K562 (cell line): ENCODE results near the gene ANKRD11. TPM values are rescaled to one million over a fixed set of nuclear protein-coding genes. Genes with fewer than 3 reads are reported as not detected.

ENCODE experiments used
- ATAC-seq: fragments of 200-7000 bp; cut with Tn5 transposase; 3 replicates; pipeline ENCODE4 v1.9.1; 2020; ENCODE audit warnings: moderate library complexity
- BruUV-seq: library from RNA; stranded (reverse); fragments of 400-500 nt; replicated peaks from 2 replicates; lab custom pipeline; 2021; lab: Mats Ljungman, UMichigan
- CTCF ChIA-PET: fragments of 300-600 bp; formaldehyde crosslinking; extraction: SDS; loops from one replicate; lab custom pipeline; 2021; ENCODE audit warnings: low intra/inter-chr PET ratio; lab: Yijun Ruan, JAX
- POLR2A ChIA-PET: fragments of 300-600, 350-650 bp; sonication (Branson Sonifier 250); formaldehyde crosslinking; extraction: SDS; loops from one replicate; lab custom pipeline; 2021; ENCODE audit warnings: antibody characterized with exemption, inconsistent platforms; lab: Yijun Ruan, JAX
- DNase-seq, 4 experiments: peaks; one replicate each; pipeline versions ENCODE4 v3.0.0 to v3.0.0-alpha.2; 2011 to 2018; ENCODE audit warnings: low spot score in 3 of 4, mixed read lengths in 3 of 4; ENCODE audit errors: extremely low read depth in 1 of 4
- FAIRE-seq: peaks from 2 replicates; lab custom pipeline; 2011; peaks lifted over from hg19 to GRCh38; lab: Jason Lieb, UNC
- H2AFZ ChIP-seq: 2 replicates; pipeline ENCODE4 v1.6.0; 2011; ENCODE audit warnings: low read depth, low read length, control low read depth, inconsistent platforms
- H3K27ac ChIP-seq: fragments of 200-600 bp; 3 replicates; pipeline ENCODE4 v1.8.0; 2011; ENCODE audit warnings: low read depth, mild to moderate bottlenecking, control low read depth, inconsistent platforms, low read length, moderate library complexity, mixed read lengths; ENCODE audit errors: extremely low read depth
- H3K27me3 ChIP-seq, 2 experiments: fragments of 300-600 bp in 1 of 2; 2 replicates in 1 of 2; 3 replicates in 1 of 2; pipeline versions ENCODE4 v1.6.0 to v1.8.0; 2011; ENCODE audit warnings: inconsistent platforms in 2 of 2, low read length in 2 of 2, mild to moderate bottlenecking in 1 of 2, mixed read lengths in 1 of 2, moderate library complexity in 1 of 2; ENCODE audit not compliant: control insufficient read depth in 2 of 2, insufficient read depth in 2 of 2
- H3K36me3 ChIP-seq: fragments of 300-600 bp; 3 replicates; pipeline ENCODE4 v1.8.0; 2011; ENCODE audit warnings: mild to moderate bottlenecking, low read length, inconsistent platforms; ENCODE audit not compliant: control insufficient read depth, insufficient read depth
- H3K4me1 ChIP-seq, 2 experiments: fragments of 200-600 bp in 1 of 2; replicated peaks in 1 of 2; 2 replicates in 1 of 2; 3 replicates in 1 of 2; pipeline versions ENCODE4 v1.5.1 to v1.8.0; 2011; ENCODE audit warnings: inconsistent platforms in 2 of 2, low read length in 2 of 2, mild to moderate bottlenecking in 1 of 2, mixed read lengths in 1 of 2, moderate library complexity in 1 of 2; ENCODE audit not compliant: control insufficient read depth in 2 of 2, insufficient read depth in 2 of 2
- H3K4me2 ChIP-seq: 2 replicates; pipeline ENCODE4 v1.6.1; 2011; ENCODE audit warnings: low read length, control low read depth, inconsistent platforms, mixed read lengths; ENCODE audit not compliant: insufficient read depth
- H3K4me3 ChIP-seq: fragments of 200-600 bp; sonication (generic), shearing (Covaris generic); 2 replicates; pipeline ENCODE4 v1.5.1; 2016; ENCODE audit warnings: control low read depth, inconsistent platforms
- H3K79me2 ChIP-seq: fragments of 200-600 bp; 3 replicates; pipeline ENCODE4 v1.8.0; 2011; ENCODE audit warnings: low read length, inconsistent platforms; ENCODE audit not compliant: control insufficient read depth, insufficient read depth
- H3K9ac ChIP-seq, 2 experiments: 2 replicates each; pipeline versions ENCODE4 v1.6.0 to v1.6.1; 2011; ENCODE audit warnings: low read depth in 2 of 2, low read length in 2 of 2, control low read depth in 1 of 2, inconsistent platforms in 1 of 2, mild to moderate bottlenecking in 1 of 2, mixed read lengths in 1 of 2; ENCODE audit not compliant: insufficient read depth in 1 of 2
- H3K9me1 ChIP-seq: one replicate; pipeline ENCODE4 v1.6.0; 2011; ENCODE audit warnings: inconsistent platforms, mild to moderate bottlenecking, low read length, moderate library complexity; ENCODE audit not compliant: control insufficient read depth, insufficient read depth
- H3K9me3 ChIP-seq: replicated peaks from 2 replicates; pipeline ENCODE4 v1.5.1; 2011; ENCODE audit warnings: low read depth, low read length, inconsistent platforms; ENCODE audit not compliant: control insufficient read depth, insufficient read depth
- H4K20me1 ChIP-seq: replicated peaks from 2 replicates; pipeline ENCODE4 v1.6.1; 2011; ENCODE audit warnings: low read length, inconsistent platforms, mixed read lengths; ENCODE audit not compliant: control insufficient read depth, insufficient read depth
- ELF1 ChIP-seq: fragments of 200-800 bp; sonication (Bioruptor generic); IDR thresholded peaks from 2 replicates; pipeline ENCODE4 v1.6.1; 2016; ENCODE audit warnings: missing genetic modification characterization, missing compliant biosample characterization
- JUNB ChIP-seq: fragments of 450-650 bp; formaldehyde crosslinking; conservative IDR thresholded peaks from 2 replicates; pipeline ENCODE4 v1.4.0; 2020; ENCODE audit warnings: mild to moderate bottlenecking
- NCOA1 ChIP-seq: fragments of 450-650 bp; IDR thresholded peaks from 2 replicates; pipeline ENCODE4 v1.6.1; 2016; ENCODE audit warnings: low read depth
- TFAP4 ChIP-seq: sonication (generic); formaldehyde crosslinking; IDR thresholded peaks from 2 replicates; pipeline ENCODE4 v1.8.0; 2022; ENCODE audit warnings: missing genetic modification reagents, mild to moderate bottlenecking, moderate library complexity, borderline replicate concordance
- ZFX ChIP-seq: sonication (generic); formaldehyde crosslinking; IDR thresholded peaks from 2 replicates; pipeline ENCODE4 v1.8.0; 2022; ENCODE audit warnings: mild to moderate bottlenecking, missing genetic modification reagents, moderate library complexity
- ZNF75A ChIP-seq: fragments of 450-650 bp; formaldehyde crosslinking; IDR thresholded peaks from 2 replicates; pipeline ENCODE4 v1.4.0; 2020; ENCODE audit warnings: mild to moderate bottlenecking
- WGBS: fragments of 100-300 bp; shearing (Covaris generic); methylation state at CpG from one replicate; pipeline ENCODE4 v1.1.6; 2016; ENCODE audit warnings: low coverage, mixed read lengths; ENCODE audit not compliant: insufficient coverage; ENCODE audit errors: missing lambda C conversion rate; 5-methylcytosine and 5-hydroxymethylcytosine counted together
- in situ Hi-C: fragments of 300-500 bp; cut with MboI; formaldehyde crosslinking; loops from 4 replicates; pipeline ENCODE4 v1.15.0; 2018; ENCODE audit warnings: inconsistent platforms, mixed read lengths
- intact Hi-C: fragments of 100-400 bp; cut with micrococcal nuclease; formaldehyde crosslinking; loops from 2 replicates; pipeline ENCODE4 v1.14.2; 2022
- polyA plus RNA-seq, 8 experiments: library from polyadenylated mRNA; depleted of rRNA in 4 of 8; stranded (reverse) in 5 of 8; unstranded in 3 of 8; fragments of >200 nt; fragmentation: Nextera tagmentation in 2 of 8; fragmentation: Illumina TruSeq in 1 of 8; extraction: Ambion mirVana in 2 of 8; extraction: Trizol in 1 of 8; gene quantifications; 2 replicates each; pipeline versions ENCODE4 v1.2.1 to v1.2.3, GENCODE V29; 2011 to 2014; ENCODE audit warnings: inconsistent platforms in 1 of 8, missing spikeins in 1 of 8
- total RNA-seq, 7 experiments: library from RNA; depleted of rRNA in 6 of 7; stranded (reverse); fragments of >200 nt in 6 of 7; fragmentation: Illumina TruSeq in 2 of 7; extraction: Trizol in 2 of 7; gene quantifications; 2 replicates each; pipeline versions ENCODE4 v1.2.1 to v1.2.3, GENCODE V29; 2011 to 2021; ENCODE audit warnings: low replicate concordance in 1 of 7
- TF ChIP-seq, protein P1 (sequence below), 2 experiments: fragments of 450-650 bp; IDR thresholded peaks; 2 replicates each; pipeline ENCODE4 v1.6.1; 2016; ENCODE audit warnings: mild to moderate bottlenecking in 2 of 2, borderline replicate concordance in 1 of 2, low read depth in 1 of 2, moderate library complexity in 1 of 2

ANKRD11 gene
- total and polyA plus RNA-seq, 9 of the 15 experiments (the other 6 are each of a cell fraction or from before 2014, with no cell fraction given) = 4.7 to 126 (median 31.7) TPM

DNA sequence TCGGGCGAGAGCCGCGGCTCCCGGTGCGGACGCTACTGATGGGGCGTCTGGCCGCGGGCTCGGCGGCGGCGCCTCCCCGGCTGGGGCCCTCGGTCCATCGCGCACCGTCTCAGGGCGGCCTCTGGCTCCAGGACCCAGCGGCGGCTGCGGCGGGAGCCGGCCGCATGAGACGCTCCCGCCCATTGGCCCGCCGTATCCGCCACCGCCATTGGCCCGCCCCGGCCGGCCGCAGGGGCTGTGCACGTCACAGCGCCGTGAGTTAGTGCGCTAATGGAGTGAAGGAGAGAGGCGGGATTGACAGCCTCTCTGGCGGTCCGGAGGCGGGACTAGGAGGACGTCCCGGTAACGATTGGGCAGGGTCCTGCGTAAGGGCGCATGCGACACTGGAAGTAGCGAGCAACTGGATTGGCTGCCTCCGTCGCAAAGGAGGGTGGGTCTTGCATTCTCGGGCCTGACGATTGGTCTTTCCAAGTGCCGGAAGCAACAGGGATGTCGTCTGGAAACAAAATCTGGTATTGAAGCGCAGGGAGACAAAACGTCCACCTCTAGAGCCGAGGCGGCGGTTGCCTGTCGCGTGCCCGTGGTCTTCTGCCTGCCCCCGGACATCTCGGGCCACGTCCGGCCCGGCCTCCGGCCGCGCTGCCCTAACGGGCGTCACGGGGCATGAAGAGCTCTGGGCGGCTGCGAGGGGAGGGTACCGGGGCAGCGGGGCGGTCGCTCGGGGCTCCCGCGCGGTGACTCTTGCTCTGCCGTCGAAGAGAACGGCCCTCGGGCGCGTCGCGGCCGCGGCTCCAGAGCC is at the start of gene ANKRD11 (continued):
- peak; percentile 69 for TF ChIP-seq ZFX (CRISPR knock-in tag)
- peak; percentile 99 for TF ChIP-seq ELF1 (tag)
- no peak for TF ChIP-seq NCOA1
- TF ChIP-seq TFAP4 = peak; percentile 70; the same call in 1 of the 2 replicates

DNA sequence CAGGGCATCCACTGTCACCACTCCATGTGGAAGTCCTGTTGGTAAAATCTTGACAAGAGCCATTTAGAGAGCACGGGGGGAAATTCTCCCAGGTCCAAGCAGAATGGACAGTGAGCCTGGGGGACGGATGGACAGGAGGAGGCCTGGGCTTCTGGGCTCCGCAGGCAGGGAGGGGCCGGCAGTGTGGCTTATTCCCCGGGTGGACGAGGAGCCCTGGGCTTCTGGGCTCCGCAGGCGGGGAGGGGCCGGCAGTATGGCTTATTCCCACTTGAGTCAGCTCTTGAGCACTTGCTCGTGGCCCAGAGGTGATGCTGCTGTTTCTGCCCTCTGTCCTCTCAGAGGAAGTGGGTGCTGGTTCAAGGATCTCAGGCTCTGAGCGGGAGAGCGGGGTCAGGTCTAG is 47.9 kb upstream of the ANKRD11 start:
- BruUV-seq = no TSS peak
- DNase-seq = no peak
- Histone ChIP-seq H3K9me1 (no peaks in the 10 kb centered on the region), H3K9ac (peak overlapping the region in 1 of 2 experiments; percentile 69; a peak in 1 of 4 replicates), H2AFZ (no peak overlapping the region), H3K36me3 (peaks cover 68% of the 10 kb centered on the region; the same call in 2 of the 3 replicates), H3K9me3 (no peaks in the 10 kb centered on the region), H3K4me2 (no peak overlapping the region), H3K27me3 (no peaks in the 10 kb centered on the region), H3K4me3 (no peak overlapping the region), H3K79me2 (no peaks in the 10 kb centered on the region), H3K27ac (no peak overlapping the region), H3K4me1 (peaks cover 0 to 17% of the 10 kb centered on the region in 2 experiments; a peak in 3 of 5 replicates), H4K20me1 (0 out of 2 replicates have a peak, but pooled peaks cover 6% of the 10 kb centered on the region)
- FAIRE-seq = no peak
- CTCF ChIA-PET = no interaction called here
- intact Hi-C loops = no loop called here
- POLR2A ChIA-PET = interaction anchor here (0.7 kb wide), 1 partner anchor 1088 kb away, joined by 3 read pairs; no protein-coding TSS in a partner anchor
- 91% methylated on average over 12 of the region's 12 CpGs for WGBS
- ATAC-seq = no peak
- TF ChIP-seq, protein P1, sequence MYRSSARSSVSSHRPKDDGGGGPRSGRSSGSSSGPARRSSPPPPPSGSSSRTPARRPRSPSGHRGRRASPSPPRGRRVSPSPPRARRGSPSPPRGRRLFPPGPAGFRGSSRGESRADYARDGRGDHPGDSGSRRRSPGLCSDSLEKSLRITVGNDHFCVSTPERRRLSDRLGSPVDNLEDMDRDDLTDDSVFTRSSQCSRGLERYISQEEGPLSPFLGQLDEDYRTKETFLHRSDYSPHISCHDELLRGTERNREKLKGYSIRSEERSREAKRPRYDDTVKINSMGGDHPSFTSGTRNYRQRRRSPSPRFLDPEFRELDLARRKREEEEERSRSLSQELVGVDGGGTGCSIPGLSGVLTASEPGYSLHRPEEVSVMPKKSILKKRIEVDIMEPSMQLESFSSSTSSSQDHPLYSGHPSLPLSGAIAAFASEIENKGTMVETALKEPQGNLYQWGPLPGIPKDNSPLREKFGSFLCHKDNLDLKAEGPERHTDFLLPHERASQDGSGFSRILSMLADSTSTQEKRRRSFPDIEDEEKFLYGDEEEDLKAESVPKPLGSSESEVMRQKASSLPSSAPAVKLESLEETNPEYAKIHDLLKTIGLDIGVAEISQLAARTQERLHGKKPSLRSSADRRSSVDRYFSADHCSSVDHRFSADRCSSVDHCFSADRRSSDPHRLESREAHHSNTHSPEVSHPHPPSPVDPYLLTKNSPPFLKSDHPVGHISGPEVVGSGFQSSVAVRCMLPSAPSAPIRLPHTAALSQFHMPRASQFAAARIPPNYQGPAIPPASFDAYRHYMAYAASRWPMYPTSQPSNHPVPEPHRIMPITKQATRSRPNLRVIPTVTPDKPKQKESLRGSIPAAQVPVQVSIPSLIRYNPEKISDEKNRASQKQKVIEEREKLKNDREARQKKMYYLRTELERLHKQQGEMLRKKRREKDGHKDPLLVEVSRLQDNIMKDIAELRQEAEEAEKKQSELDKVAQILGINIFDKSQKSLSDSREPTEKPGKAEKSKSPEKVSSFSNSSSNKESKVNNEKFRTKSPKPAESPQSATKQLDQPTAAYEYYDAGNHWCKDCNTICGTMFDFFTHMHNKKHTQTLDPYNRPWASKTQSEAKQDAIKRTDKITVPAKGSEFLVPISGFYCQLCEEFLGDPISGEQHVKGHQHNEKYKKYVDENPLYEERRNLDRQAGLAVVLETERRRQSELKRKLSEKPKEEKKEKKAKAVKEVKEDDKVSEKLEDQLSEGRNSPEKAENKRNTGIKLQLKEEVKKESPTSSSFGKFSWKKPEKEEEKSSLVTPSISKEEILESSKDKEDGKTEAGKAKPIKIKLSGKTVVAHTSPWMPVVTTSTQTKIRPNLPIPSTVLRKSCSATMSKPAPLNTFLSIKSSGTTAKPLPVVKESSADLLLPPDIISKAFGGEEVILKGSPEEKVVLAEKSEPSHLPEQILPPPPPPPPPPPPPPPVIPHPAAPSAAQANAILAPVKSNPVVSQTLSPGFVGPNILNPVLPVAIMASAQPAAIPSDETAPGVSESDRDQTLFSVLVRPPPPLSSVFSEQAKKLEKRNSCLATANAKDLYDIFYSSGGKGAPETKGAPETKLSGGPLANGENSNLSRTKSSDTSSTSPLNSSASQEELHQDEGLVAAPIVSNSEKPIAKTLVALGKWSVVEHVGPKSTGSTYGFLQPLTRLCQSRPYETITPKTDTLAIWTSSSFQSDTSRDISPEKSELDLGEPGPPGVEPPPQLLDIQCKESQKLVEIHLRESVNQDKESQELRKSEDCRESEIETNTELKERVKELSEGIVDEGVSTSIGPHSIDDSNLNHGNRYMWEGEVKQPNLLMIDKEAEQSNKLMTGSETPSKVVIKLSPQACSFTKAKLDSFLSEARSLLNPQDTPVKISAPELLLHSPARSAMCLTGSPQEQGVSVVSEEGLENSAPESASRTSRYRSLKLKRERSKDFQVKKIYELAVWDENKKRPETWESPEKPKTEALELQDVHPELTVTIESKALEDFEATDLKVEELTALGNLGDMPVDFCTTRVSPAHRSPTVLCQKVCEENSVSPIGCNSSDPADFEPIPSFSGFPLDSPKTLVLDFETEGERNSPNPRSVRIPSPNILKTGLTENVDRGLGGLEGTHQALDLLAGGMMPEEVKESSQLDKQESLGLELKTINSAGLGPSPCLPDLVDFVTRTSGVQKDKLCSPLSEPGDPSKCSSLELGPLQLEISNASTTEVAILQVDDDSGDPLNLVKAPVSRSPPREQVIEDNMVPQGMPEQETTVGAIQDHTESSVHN (IDR thresholded peaks at IDR 0.05; ENCODE audit: borderline replicate concordance in 1 of 2, low read depth in 1 of 2) = no peak
- TF ChIP-seq ZNF75A (CRISPR knock-in tag) = no peak
- no peak for TF ChIP-seq JUNB (CRISPR knock-in tag)
- in situ Hi-C loops = no loop called here
